ENCODE data around the gene PLXDC2. TPM values are rescaled to one million over a fixed set of nuclear protein-coding genes. Genes with fewer than 3 reads are reported as not detected.

The PLXDC2 gene
- total and polyA plus RNA-seq, 7 donors = 1.8 to 44.6 (median 18.2) TPM

DNA sequence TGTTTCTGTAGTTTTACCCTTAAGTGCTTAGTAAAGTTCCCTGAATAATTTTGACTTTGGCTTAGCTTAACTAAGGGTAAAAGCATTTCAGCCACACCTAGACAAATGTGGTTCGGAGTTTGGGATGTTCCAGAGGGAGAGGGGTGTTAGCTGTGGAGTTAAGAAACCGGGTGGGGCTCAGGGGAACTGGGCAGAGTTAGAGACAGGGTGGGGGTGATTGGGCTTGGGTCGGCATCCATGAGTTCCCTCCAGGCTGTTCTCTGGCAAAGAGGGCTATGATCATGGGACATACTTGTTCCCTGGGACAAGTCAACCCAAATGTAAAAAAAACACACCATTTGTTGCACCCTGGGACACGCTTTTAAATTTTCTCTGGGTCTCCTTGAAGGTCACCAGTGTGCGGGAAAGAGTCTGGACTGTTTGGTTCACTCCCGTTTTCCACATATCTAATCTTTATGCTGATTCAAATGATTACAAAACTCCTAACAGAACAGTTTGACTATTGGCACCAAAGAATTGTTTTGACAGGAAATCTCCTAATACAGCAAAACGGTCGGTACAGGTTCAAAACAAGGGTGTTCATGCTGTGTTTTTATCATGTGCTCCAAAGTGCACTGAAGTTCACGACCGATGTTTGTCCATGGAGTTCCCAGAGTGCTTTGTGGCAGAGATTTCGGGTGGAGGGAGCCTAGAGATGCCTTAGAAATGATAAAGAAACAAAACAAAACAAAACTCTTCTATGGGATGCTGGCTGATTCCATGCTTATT lies 56.5 kb downstream of the PLXDC2 start:
- peak overlapping the region in 1 of 4 donors; percentile 14 for H3K27ac ChIP-seq
- WGBS, 2 donors = 87% methylated on average over 11 of the region's 11 CpGs
- DNase-seq = no peak
- no peaks in the 10 kb centered on the region for H3K9me3 ChIP-seq
- H3K4me3 ChIP-seq = no peak overlapping the region
- no peaks in the 10 kb centered on the region for H3K36me3 ChIP-seq
- intact Hi-C loops (cut with DNase I) = no loop called here
- H3K4me1 ChIP-seq = no peaks in the 10 kb centered on the region
- H3K27me3 ChIP-seq = no peaks in the 10 kb centered on the region
- TF ChIP-seq POLR2AphosphoS5 (IDR thresholded peaks at IDR 0.05) (no peak), EP300 (IDR thresholded peaks at IDR 0.05) (no peak), POLR2A (IDR thresholded peaks at IDR 0.05) (no peak)
- TF ChIP-seq, protein P1, sequence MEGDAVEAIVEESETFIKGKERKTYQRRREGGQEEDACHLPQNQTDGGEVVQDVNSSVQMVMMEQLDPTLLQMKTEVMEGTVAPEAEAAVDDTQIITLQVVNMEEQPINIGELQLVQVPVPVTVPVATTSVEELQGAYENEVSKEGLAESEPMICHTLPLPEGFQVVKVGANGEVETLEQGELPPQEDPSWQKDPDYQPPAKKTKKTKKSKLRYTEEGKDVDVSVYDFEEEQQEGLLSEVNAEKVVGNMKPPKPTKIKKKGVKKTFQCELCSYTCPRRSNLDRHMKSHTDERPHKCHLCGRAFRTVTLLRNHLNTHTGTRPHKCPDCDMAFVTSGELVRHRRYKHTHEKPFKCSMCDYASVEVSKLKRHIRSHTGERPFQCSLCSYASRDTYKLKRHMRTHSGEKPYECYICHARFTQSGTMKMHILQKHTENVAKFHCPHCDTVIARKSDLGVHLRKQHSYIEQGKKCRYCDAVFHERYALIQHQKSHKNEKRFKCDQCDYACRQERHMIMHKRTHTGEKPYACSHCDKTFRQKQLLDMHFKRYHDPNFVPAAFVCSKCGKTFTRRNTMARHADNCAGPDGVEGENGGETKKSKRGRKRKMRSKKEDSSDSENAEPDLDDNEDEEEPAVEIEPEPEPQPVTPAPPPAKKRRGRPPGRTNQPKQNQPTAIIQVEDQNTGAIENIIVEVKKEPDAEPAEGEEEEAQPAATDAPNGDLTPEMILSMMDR (IDR thresholded peaks at IDR 0.05) = no peak

DNA sequence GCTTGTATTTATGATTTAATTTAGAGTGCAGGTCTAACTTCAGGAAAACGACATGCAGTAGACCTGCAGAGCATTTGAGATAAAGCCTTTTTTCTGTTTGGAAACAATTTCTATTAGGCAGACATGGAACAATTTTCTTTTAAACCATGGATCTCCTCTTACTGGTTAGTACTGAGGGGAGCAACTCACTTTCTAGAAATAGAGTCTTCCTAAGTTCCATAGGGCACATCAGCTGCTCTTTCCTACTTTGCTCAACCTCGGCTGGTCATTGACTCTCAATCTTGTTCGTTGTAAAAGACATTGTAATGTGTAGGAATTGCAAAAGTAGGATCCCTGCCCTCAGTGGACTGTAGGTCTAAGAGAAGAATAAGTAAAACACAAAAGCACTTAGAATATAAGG lies 58.0 kb downstream of the PLXDC2 start:
- Histone ChIP-seq H3K27ac (no peak overlapping the region), H3K9me3 (no peaks in the 10 kb centered on the region), H3K4me1 (no peaks in the 10 kb centered on the region), H3K4me3 (no peak overlapping the region), H3K27me3 (no peaks in the 10 kb centered on the region), H3K36me3 (no peaks in the 10 kb centered on the region)
- intact Hi-C loops (cut with DNase I) = no loop called here
- 81 to 93% methylated on average over 3 of the region's 3 CpGs for WGBS, 2 donors
- TF ChIP-seq EP300 (IDR thresholded peaks at IDR 0.05) (no peak), POLR2AphosphoS5 (IDR thresholded peaks at IDR 0.05) (no peak), POLR2A (IDR thresholded peaks at IDR 0.05) (no peak)
- TF ChIP-seq, protein P1 (IDR thresholded peaks at IDR 0.05) = no peak
- DNase-seq = no peak

DNA sequence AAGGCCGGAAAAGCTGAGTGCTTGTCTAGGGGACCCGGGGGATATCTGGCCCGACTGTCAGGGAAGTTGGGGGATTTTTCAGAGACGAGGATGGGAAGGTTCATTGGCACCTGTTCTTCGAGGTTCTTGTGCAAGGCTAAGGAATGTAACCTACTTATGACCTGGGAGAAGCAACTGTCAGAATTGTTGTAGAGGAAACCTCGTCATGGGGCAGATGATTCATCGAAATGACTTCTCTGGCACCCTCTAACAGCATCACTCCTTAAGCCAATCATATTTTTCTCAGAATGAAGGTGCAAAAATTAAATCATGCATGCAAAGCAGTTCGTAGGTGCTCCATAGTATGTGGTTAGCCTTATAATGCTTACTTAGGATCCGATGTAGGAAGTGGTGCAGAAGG lies 58.6 kb downstream of the PLXDC2 start:
- TF ChIP-seq POLR2AphosphoS5 (IDR thresholded peaks at IDR 0.05) = no peak
- TF ChIP-seq, protein P1 (IDR thresholded peaks at IDR 0.05) = no peak
- Histone ChIP-seq H3K4me3 (no peak overlapping the region), H3K36me3 (no peaks in the 10 kb centered on the region), H3K9me3 (no peaks in the 10 kb centered on the region), H3K27me3 (no peaks in the 10 kb centered on the region), H3K27ac (no peak overlapping the region), H3K4me1 (no peaks in the 10 kb centered on the region)
- no peak for DNase-seq
- intact Hi-C loops (cut with DNase I) = no loop called here
- 88 to 89% methylated on average over 9 of the region's 9 CpGs for WGBS, 2 donors

DNA sequence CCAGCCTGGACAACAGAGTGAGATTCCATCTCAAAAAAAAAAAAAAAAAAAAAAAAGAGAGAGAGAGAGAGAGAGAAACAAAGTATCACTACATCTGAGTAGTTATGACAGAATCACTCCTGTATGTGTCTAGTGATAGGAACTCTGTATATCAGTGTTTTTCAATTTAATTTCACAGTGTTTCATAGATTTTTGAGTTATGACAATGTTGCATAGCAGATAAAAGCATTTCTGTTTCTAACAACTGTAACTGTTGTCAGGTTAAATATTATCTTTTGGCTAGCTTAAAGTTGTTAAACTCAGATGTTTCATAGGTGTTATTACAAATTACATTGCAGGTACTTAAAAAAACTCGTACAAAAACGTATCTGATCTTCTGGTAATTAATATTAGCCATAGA lies 60.3 kb downstream of the PLXDC2 start:
- H3K4me3 ChIP-seq = no peak overlapping the region
- no peaks in the 10 kb centered on the region for H3K36me3 ChIP-seq
- DNase-seq = no peak
- WGBS, 2 donors = 28 to 65% methylated on average over 2 of the region's 2 CpGs
- no peak overlapping the region for H3K27ac ChIP-seq
- H3K27me3 ChIP-seq = no peaks in the 10 kb centered on the region
- H3K4me1 ChIP-seq = no peaks in the 10 kb centered on the region
- H3K9me3 ChIP-seq = no peaks in the 10 kb centered on the region
- TF ChIP-seq POLR2A (IDR thresholded peaks at IDR 0.05) = no peak
- no peak for TF ChIP-seq EP300 (IDR thresholded peaks at IDR 0.05)
- TF ChIP-seq, protein P1 (IDR thresholded peaks at IDR 0.05) = no peak
- TF ChIP-seq POLR2AphosphoS5 (IDR thresholded peaks at IDR 0.05) = no peak
- intact Hi-C loops (cut with DNase I) = no loop called here
